ENCODE measurements around the gene DENND2D. TPM values are rescaled to one million over a fixed set of nuclear protein-coding genes. Genes with fewer than 3 reads are reported as not detected.
A peak's percentile ranks its signal among the peaks of the same experiment; 100 is the strongest.

DENND2D gene
- total RNA-seq, 1 experiment from 2014 or later = 2.1 TPM

DNA sequence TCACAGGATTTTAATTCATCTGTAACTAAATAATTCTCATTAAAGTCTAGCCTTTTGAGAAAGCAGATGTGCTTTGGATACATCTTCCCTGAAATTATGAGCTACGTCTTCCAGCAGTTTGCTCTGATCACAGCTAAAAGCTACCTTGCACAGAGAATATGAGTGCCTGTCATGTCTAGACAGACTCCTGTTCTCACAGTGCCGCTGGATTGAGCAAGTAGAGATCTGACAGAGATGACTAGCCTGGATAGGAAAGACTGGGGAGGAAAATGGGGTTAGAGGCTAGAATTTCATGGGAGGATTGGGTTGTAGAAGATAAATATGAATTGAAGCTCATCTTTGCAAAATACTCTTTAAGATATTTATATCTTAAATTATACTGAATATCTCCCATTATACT is 36.3 kb downstream of the DENND2D start (continued):
- TF ChIP-seq, protein P1, sequence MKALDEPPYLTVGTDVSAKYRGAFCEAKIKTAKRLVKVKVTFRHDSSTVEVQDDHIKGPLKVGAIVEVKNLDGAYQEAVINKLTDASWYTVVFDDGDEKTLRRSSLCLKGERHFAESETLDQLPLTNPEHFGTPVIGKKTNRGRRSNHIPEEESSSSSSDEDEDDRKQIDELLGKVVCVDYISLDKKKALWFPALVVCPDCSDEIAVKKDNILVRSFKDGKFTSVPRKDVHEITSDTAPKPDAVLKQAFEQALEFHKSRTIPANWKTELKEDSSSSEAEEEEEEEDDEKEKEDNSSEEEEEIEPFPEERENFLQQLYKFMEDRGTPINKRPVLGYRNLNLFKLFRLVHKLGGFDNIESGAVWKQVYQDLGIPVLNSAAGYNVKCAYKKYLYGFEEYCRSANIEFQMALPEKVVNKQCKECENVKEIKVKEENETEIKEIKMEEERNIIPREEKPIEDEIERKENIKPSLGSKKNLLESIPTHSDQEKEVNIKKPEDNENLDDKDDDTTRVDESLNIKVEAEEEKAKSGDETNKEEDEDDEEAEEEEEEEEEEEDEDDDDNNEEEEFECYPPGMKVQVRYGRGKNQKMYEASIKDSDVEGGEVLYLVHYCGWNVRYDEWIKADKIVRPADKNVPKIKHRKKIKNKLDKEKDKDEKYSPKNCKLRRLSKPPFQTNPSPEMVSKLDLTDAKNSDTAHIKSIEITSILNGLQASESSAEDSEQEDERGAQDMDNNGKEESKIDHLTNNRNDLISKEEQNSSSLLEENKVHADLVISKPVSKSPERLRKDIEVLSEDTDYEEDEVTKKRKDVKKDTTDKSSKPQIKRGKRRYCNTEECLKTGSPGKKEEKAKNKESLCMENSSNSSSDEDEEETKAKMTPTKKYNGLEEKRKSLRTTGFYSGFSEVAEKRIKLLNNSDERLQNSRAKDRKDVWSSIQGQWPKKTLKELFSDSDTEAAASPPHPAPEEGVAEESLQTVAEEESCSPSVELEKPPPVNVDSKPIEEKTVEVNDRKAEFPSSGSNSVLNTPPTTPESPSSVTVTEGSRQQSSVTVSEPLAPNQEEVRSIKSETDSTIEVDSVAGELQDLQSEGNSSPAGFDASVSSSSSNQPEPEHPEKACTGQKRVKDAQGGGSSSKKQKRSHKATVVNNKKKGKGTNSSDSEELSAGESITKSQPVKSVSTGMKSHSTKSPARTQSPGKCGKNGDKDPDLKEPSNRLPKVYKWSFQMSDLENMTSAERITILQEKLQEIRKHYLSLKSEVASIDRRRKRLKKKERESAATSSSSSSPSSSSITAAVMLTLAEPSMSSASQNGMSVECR (CRISPR knock-in tag; IDR thresholded peaks at IDR 0.05; ENCODE audit: borderline replicate concordance) = no peak
- TF ChIP-seq ZNF121 (CRISPR knock-in tag; IDR thresholded peaks at IDR 0.05) = no peak
- TF ChIP-seq ZNF416 (CRISPR knock-in tag; IDR thresholded peaks at IDR 0.05) = no peak
- no peak for TF ChIP-seq USF1 (CRISPR knock-in tag; IDR thresholded peaks at IDR 0.05)
- TF ChIP-seq, protein P2, sequence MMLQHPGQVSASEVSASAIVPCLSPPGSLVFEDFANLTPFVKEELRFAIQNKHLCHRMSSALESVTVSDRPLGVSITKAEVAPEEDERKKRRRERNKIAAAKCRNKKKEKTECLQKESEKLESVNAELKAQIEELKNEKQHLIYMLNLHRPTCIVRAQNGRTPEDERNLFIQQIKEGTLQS (CRISPR knock-in tag; conservative IDR thresholded peaks at IDR 0.05) = no peak
- no peak for TF ChIP-seq TEAD1 (CRISPR knock-in tag; IDR thresholded peaks at IDR 0.05)
- TF ChIP-seq ZNF138 (CRISPR knock-in tag; conservative IDR thresholded peaks at IDR 0.05) = no peak
- TF ChIP-seq ZNF263 (CRISPR knock-in tag; IDR thresholded peaks at IDR 0.05; ENCODE audit: low read depth) = no peak
- no peak for TF ChIP-seq GTF2I (CRISPR knock-in tag; conservative IDR thresholded peaks at IDR 0.05)
- TF ChIP-seq SMAD3 (CRISPR knock-in tag; IDR thresholded peaks at IDR 0.05; ENCODE audit: borderline replicate concordance) = no peak
- no peak for TF ChIP-seq E2F4 (CRISPR knock-in tag; IDR thresholded peaks at IDR 0.05; ENCODE audit: borderline replicate concordance, low read depth)
- TF ChIP-seq, protein P3, sequence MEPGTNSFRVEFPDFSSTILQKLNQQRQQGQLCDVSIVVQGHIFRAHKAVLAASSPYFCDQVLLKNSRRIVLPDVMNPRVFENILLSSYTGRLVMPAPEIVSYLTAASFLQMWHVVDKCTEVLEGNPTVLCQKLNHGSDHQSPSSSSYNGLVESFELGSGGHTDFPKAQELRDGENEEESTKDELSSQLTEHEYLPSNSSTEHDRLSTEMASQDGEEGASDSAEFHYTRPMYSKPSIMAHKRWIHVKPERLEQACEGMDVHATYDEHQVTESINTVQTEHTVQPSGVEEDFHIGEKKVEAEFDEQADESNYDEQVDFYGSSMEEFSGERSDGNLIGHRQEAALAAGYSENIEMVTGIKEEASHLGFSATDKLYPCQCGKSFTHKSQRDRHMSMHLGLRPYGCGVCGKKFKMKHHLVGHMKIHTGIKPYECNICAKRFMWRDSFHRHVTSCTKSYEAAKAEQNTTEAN (CRISPR knock-in tag; IDR thresholded peaks at IDR 0.05) = no peak
- TF ChIP-seq CBFB (CRISPR knock-in tag; IDR thresholded peaks at IDR 0.05; ENCODE audit: low read depth) = no peak

DNA sequence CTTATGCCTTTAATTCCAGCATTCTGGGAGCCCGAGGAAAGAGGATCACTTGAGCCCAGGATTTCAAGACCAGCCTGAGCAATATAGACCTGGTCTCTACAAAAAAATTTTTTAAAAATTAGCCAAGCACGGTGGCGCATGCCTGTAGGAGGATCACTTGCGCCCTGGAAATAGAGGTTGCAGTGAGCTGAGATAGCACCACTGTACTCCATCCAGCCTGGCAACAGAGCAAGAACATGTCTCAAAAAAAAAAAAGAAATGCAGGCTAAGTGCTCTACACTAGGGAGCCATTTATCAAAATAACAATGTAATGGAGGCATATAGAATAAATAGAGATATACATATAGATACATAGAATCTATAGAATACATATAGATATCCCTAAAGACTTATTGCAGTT is 37.1 kb downstream of the DENND2D start:
- DNase-seq (ENCODE audit: low spot score) (no peak), ATAC-seq (no peak)
- Mint-ChIP-seq H3K27me3 (ENCODE audit: low read depth) (no peaks in the 10 kb centered on the region), H3K4me1 (no peaks in the 10 kb centered on the region), H3K27ac (no peak overlapping the region), H3K9me3 (peaks cover 3% of the 10 kb centered on the region; the same call in 1 of the 2 replicates), H3K36me3 (peaks cover 11% of the 10 kb centered on the region), H3K4me3 (no peak overlapping the region)
- CTCF ChIA-PET = no interaction called here
- TF ChIP-seq GRHL2 (CRISPR knock-in tag; IDR thresholded peaks at IDR 0.05; ENCODE audit: insufficient replicate concordance, severe bottlenecking) = no peak
- no peak for TF ChIP-seq RORB (CRISPR knock-in tag; IDR thresholded peaks at IDR 0.05)
- POLR2A ChIA-PET = no interaction called here

- no peaks in the 10 kb centered on the region for H3K4me1 Mint-ChIP-seq
- POLR2A ChIA-PET = no interaction called here
- ATAC-seq (no peak), DNase-seq (ENCODE audit: low spot score) (no peak)
- H3K36me3 Mint-ChIP-seq = peaks cover 5% of the 10 kb centered on the region
- H3K27ac Mint-ChIP-seq = peak overlapping the region; percentile 25; the same call in 1 of the 2 replicates
- no peak overlapping the region for H3K4me3 Mint-ChIP-seq
- no peaks in the 10 kb centered on the region for H3K27me3 Mint-ChIP-seq (ENCODE audit: low read depth)
- CTCF ChIA-PET = no interaction called here
- H3K9me3 Mint-ChIP-seq = no peaks in the 10 kb centered on the region
- TF ChIP-seq ZNF512 (CRISPR knock-in tag; IDR thresholded peaks at IDR 0.05; ENCODE audit: borderline replicate concordance) (no peak), TP53 (CRISPR knock-in tag; IDR thresholded peaks at IDR 0.05) (no peak), TEAD4 (CRISPR knock-in tag; IDR thresholded peaks at IDR 0.05) (no peak), NFE2L1 (CRISPR knock-in tag; IDR thresholded peaks at IDR 0.05) (no peak), KAT7 (CRISPR knock-in tag; IDR thresholded peaks at IDR 0.05; ENCODE audit: borderline replicate concordance) (no peak), GRHL2 (CRISPR knock-in tag; IDR thresholded peaks at IDR 0.05; ENCODE audit: insufficient replicate concordance, severe bottlenecking) (no peak), ZNF263 (CRISPR knock-in tag; IDR thresholded peaks at IDR 0.05; ENCODE audit: low read depth) (no peak), MYBL2 (CRISPR knock-in tag; IDR thresholded peaks at IDR 0.05) (no peak)
- TF ChIP-seq, protein P2 (CRISPR knock-in tag; conservative IDR thresholded peaks at IDR 0.05) = no peak
- TF ChIP-seq, protein P4, sequence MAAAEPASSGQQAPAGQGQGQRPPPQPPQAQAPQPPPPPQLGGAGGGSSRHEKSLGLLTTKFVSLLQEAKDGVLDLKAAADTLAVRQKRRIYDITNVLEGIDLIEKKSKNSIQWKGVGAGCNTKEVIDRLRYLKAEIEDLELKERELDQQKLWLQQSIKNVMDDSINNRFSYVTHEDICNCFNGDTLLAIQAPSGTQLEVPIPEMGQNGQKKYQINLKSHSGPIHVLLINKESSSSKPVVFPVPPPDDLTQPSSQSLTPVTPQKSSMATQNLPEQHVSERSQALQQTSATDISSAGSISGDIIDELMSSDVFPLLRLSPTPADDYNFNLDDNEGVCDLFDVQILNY (CRISPR knock-in tag; IDR thresholded peaks at IDR 0.05) = no peak
Measured at GRCh38 chr1:111162488-111162880, 38.0 kb downstream of the DENND2D start.
